Stromal cell of bone marrow (primary cell): ENCODE data around the gene ETFB.
A peak's percentile ranks its signal among the peaks of the same experiment; 100 is the strongest.
"Not testable (repeated sequence)": the region's sequence is repeated elsewhere in the genome, so short reads cannot be mapped to it uniquely, and the experiment has no call there.

Experiments used
- DNase-seq: peaks from one replicate; pipeline ENCODE4 v3.0.0-alpha.2; 2012; ENCODE audit warnings: low read depth

ETFB gene

DNA sequence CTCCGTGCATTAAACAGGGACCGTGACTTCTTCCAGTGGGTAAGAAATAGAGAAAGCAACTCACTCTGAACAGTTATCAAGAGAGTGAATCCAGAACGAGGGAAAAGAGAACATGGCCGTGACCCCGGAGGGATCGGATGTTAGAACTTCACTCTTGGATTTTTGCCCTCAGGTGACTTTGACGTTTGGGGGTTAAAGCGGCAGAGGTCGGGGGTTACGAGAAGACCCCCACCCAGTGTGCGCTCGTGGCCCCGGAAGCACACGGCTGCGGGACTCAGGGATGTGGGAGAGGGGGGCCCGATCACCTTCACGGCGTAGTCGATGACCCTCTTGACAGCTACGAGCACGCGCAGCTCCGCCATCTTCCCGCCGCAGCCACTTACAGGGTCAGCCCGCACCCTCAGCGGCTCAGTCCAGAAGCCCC is at the start of gene ETFB:
TSS of gene ETFB (minus strand) at position 424 of the 424 bp plus-strand sequence. CDS start at position 362, 62 bp downstream.
- DNase-seq, result no peak

DNA sequence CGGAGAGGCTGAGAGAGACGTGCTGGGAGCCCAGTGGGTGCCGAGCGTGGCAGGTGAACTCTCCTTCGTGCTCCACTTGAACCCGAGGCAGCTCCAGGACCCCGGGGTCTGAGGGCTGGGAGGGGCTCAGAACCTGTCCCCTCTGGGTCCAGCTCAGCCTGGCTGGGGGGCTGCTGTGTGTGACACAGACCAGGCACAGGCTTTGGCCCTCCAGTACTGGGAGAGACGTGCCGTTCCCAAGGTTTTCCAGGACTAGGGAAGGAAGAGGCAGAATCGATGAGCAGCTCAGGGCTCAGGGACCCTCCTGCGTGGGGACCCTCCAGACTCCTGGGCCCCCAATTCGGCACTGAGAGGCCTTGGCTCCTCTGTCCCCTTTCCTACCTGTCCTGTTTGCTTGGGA is 49.0 kb upstream of the ETFB start:
- no peak for DNase-seq

DNA sequence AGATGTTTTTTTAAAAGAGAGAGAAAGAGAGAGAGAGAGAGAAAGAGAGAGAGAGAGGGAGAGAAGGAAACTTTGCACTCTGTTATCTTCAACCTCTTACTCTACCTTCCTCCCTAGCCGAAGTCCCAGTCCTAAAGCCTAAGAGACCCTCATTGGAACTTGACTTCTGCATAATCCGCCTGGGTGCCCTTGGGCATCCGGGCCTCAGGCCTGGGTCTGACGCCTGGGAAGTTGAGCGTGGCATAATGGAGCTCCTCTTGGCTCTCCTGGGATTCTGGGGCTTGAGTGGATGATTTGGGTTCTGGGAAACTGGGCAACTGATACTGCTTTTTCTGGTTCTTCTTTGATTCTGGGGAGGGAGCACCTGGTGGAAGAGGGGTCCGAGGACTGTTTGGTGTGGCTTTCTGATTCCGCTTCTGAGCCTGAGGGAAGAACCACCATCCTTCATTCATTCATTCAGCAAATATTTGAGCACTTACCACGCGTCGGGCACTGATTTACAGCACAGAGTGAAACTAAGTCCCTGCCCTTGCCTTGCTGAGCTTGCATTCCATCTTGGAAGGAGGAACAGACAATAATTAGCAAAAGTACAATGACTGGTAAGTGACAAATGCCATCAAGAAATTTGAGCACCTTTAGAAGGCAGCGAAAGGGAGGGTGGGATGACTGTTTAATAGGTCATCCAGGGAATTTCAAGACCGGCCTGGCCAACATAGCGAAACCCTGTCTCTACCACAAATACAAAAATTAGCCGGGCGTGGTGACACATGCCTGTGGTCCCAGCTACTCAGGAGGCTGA is 45.0 kb upstream of the ETFB start:
- DNase-seq, result no peak

DNA sequence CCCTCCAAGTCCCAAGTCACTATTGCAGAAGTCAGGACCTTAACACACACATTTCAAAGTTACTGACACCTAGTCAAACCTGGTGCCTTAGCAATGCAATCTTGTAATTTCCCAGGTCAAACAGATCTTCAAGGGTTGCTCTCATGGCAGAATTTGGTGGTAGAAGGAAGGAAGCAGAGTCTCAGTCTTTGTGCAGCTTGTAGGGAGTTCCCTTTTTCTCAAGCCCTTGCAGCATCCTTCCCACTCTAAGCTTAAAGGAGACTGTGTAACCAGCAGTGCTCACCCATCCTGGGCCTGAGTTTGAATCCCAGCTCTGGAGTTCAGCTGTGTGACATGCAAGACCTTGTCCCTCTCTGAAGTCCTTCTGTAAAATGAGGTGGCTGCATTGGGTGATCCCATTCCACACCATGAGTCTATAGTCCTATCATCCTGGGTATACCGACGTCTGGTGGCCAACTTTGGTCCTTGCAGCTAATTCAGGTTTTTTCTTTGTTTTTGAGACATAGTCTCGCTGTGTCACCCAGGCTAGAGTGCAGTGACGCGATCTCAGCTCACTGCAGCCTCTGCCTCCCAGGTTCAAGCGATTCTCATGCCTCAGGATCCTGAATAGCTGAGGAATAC is 41.4 kb upstream of the ETFB start:
- DNase-seq, result no peak

- DNase-seq, result no peak
Measured at GRCh38 chr19:51402117-51402516, 35.9 kb upstream of the ETFB start.

GRCh38 chr19:51399936-51400335 is 33.7 kb upstream of the ETFB start:
- DNase-seq, result not testable (repeated sequence)

DNA sequence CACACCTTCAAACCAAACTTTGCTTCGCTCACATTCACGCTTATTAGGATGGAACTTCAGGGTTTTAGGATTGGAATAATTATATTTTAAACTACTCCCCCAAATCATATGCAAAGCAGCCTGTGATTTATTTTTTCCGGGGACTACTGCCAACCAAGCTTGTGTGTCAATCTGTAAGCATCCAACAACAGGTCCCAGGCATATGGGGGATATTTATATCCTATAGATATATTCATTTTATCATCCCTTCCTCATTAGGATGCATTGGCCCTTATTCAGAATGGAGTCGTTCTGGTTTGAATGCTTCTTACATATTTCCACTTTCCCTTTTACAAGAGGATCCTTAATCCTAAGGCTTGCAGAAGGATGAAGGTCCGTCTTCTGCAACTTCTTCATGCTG is 33.0 kb upstream of the ETFB start:
- DNase-seq, result no peak

- DNase-seq, result peak; percentile 24
Measured at GRCh38 chr19:51398096-51398704, 32.0 kb upstream of the ETFB start.

DNA sequence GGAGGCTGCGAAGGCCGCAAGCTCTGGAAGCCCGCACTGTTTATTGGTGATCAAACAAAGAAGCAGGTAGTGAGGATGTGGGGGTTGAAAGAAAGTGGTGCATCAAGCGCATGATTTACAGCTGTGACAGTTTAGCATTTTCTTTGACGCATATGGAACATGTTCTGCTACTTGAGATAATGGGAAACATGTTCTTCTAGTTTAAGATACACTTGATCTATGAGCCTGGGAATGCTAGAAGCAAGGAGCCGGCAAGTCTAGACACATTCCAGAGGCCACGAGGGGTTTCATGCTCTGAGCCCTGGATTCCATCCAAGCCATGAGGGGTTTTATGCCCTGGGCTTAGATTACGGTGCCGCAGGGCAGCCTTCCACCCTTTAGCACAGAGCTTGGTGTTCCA is 31.3 kb upstream of the ETFB start:
- not testable (repeated sequence) for DNase-seq

DNA sequence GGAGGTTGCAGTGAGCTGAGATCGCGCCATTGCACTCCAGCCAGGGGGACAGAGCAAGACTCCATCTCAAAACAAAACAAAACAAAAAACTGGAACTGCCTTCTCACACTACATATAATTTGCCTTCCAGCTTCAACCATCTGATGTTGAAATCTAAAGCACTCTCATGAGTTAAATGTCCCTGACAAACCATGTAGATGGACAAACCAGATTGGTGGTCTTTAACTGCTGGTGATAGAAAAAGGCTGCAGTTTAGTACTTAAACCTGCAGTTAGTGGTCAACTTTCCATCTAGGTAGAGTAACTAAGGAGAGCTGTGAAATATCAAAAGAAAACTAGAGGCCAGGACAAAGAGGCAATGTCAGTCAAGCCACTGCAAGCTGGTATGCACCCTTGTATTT is 30.0 kb upstream of the ETFB start:
- DNase-seq, result no peak

- peak; percentile 99 for DNase-seq
Measured at GRCh38 chr19:51394050-51394836, 28.1 kb upstream of the ETFB start.

- DNase-seq, result no peak
Measured at GRCh38 chr19:51392701-51393100, 26.5 kb upstream of the ETFB start.

DNA sequence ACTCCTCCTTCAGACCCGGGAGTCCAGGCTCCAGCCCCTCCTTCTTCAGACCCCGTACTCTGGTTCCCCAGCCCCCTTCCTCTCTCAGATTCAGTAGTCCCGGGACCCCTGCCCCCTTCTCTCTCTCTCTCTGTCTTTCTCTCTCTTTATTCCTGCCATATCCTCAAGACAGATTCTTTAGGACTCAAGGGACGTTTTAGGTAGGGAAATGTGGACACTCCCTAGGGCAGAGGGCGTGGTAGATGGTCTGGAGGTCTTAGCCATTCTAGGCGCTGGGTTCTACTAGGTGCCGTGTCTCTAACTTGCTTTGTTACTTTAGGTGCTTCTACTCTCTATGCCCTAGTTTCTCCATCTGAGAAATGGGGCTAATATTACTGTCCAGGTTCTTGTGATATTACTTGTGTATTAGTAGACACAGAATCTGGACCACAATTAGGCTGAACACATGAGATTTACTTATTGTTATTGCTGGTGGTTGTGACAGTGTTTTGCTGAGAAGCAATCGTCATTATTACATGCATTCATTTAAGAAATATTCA is 25.0 kb upstream of the ETFB start:
- DNase-seq, result no peak

DNA sequence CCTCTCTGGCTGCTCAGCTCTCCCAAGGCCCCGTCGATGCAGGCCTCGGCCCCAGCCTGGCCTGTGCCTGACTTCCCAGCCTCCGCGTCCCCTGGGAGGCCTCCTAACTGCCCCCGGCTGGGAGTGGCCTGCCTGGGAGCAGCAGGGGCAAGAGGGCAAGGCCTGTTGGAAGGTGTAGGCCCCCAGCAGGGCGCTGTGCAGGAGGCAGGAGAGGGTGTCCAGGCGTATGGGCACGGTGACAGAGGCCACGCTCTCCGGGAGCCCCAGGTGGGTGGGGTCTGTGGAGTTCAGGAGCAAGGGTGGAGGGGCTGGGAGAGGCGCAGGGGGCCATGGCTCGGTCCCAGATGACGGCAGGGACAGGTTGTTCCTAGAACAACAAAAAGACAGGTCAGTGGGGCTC is 23.0 kb upstream of the ETFB start:
- no peak for DNase-seq

GRCh38 chr19:51387924-51388389 is 21.8 kb upstream of the ETFB start, which contains the start of gene LIM2:
Gene LIM2 (minus strand): TSS chr19:51387974. CDS start chr19:51387443, 531 bp downstream.
- no peak for DNase-seq

- no peak for DNase-seq
Measured at GRCh38 chr19:51386882-51387520, 20.8 kb upstream of the ETFB start.

DNA sequence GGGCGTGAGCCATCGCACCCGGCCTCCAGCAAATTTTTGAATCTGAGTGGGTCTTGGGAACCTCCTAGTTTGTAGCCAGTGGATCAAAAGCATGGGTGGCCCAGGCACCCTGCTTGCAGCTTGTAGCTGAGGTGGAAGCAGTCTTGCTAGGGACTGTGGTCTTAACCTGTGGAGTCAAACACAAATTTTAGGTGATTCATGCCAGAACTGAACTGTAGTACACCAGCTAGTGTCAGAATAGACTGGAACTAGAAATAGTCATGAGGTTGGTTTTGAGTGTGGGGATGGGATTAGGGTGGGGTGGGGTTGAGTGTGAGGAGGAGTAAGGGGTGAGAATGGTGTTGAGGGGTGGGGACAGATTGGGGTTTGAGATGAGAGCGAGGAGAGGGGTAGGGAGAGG is 15.8 kb upstream of the ETFB start:
- no peak for DNase-seq

- no peak for DNase-seq
Measured at GRCh38 chr19:51380379-51380778, 14.2 kb upstream of the ETFB start.

GRCh38 chr19:51377422-51377821 is 11.2 kb upstream of the ETFB start:
- DNase-seq, result no peak

DNA sequence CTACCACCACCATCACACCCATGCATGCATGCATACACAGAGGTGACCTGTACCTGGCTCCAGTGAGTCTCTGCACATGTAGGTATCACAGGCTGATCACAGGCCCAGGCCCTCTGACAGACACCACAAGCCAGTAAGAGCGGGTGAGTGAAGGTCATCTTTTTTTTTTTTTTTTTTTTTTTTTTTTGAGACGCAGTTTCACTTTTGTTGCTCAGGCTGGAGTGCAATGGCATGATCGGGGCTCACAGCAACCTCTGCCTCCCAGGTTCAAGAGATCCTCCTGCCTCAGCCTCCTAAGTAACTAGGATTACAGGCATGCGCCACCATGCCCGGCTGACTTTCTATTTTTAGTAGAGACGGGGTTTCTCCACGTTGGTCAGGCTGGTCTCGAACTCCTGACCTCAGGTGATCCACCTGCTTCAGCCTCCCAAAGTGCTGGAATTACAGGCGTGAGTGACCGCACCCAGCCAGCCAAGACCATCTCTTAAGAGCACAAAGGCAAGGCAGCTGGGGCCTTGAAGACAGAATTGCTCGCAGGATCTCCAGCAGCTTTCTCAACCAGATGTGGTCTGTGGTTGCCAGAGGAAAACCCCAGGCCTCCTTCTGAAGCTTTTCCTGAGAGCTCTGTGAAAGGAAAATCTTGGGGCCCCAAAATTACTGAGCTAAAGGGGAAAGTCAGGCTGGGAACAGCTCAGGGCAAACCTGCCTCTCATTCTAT is 9.5 kb upstream of the ETFB start:
- no peak for DNase-seq
